ENCODE data around the gene NDUFV1. TPM values are rescaled to one million over a fixed set of nuclear protein-coding genes. Genes with fewer than 3 reads are reported as not detected.
A peak's percentile ranks its signal among the peaks of the same experiment; 100 is the strongest.

NDUFV1 gene
- total RNA-seq, 1 experiment from 2014 or later = 321 TPM

DNA sequence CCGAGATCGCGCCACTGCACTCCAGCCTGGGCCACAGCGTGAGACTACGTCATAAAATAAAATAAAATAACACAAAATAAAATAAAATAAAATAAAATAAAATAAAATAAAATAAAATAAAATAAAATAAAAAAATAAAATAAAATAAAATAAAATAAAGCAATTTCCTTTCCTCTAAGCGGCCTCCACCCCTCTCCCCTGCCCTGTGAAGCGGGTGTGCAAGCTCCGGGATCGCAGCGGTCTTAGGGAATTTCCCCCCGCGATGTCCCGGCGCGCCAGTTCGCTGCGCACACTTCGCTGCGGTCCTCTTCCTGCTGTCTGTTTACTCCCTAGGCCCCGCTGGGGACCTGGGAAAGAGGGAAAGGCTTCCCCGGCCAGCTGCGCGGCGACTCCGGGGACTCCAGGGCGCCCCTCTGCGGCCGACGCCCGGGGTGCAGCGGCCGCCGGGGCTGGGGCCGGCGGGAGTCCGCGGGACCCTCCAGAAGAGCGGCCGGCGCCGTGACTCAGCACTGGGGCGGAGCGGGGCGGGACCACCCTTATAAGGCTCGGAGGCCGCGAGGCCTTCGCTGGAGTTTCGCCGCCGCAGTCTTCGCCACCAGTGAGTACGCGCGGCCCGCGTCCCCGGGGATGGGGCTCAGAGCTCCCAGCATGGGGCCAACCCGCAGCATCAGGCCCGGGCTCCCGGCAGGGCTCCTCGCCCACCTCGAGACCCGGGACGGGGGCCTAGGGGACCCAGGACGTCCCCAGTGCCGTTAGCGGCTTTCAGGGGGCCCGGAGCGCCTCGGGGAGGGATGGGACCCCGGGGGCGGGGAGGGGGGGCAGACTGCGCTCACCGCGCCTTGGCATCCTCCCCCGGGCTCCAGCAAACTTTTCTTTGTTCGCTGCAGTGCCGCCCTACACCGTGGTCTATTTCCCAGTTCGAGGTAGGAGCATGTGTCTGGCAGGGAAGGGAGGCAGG is 23.2 kb upstream of the NDUFV1 start, which contains the start of gene GSTP1:
Gene GSTP1, plus strand, starts transcription at position 566 of the 958 bp plus-strand sequence. Its CDS starts 32 bp downstream, at position 598.
- POLR2A ChIA-PET (ENCODE audit: unreplicated experiment) = interaction anchor here (0.6 to 0.7 kb wide), 6 partner anchors 19 to 1863 kb away, joined by 3 to 7 read pairs (median 3); partner anchors contain the start of gene RNASEH2C
- Histone ChIP-seq H3K4me3 (peak within 1 kb of the TSS; percentile 82), H3K27me3 (ENCODE audit: insufficient read depth, low read depth) (no peaks in the 10 kb centered on the region), H3K27ac (peak within 1 kb of the TSS; percentile 69), H4K20me1 (ENCODE audit: insufficient read depth) (peaks cover 37% of the 10 kb centered on the region), H3K79me2 (ENCODE audit: low read depth) (peaks cover 26% of the 10 kb centered on the region), H3F3A (ENCODE audit: insufficient read depth, low read depth) (peaks cover 81% of the 10 kb centered on the region), H3K9me3 (ENCODE audit: insufficient read depth, low read depth) (no peaks in the 10 kb centered on the region), H3K9me2 (ENCODE audit: insufficient read depth) (no peaks in the 10 kb centered on the region), H3K4me2 (peak within 1 kb of the TSS; percentile 94), H2AFZ (peak within 1 kb of the TSS; percentile 71), H3K36me3 (ENCODE audit: low read depth) (peaks cover 33% of the 10 kb centered on the region), H3K4me1 (replicated peaks; ENCODE audit: insufficient read depth) (peaks cover 52% of the 10 kb centered on the region)
- TF ChIP-seq EZH2 (IDR thresholded peaks at IDR 0.05; ENCODE audit: low read depth) = no peak
- TF ChIP-seq, protein P1, sequence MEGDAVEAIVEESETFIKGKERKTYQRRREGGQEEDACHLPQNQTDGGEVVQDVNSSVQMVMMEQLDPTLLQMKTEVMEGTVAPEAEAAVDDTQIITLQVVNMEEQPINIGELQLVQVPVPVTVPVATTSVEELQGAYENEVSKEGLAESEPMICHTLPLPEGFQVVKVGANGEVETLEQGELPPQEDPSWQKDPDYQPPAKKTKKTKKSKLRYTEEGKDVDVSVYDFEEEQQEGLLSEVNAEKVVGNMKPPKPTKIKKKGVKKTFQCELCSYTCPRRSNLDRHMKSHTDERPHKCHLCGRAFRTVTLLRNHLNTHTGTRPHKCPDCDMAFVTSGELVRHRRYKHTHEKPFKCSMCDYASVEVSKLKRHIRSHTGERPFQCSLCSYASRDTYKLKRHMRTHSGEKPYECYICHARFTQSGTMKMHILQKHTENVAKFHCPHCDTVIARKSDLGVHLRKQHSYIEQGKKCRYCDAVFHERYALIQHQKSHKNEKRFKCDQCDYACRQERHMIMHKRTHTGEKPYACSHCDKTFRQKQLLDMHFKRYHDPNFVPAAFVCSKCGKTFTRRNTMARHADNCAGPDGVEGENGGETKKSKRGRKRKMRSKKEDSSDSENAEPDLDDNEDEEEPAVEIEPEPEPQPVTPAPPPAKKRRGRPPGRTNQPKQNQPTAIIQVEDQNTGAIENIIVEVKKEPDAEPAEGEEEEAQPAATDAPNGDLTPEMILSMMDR (conservative IDR thresholded peaks at IDR 0.05) = peak; percentile 78
- no TSS peak for BruUV-seq (replicated peaks)
- CTCF ChIA-PET = interaction anchor here (0.6 to 1.9 kb wide), 3 partner anchors 11 to 232 kb away, joined by 3 to 7 read pairs (median 6); no protein-coding TSS in a partner anchor
- peak; percentile 75 to 94 for DNase-seq
- intact Hi-C loops (cut with micrococcal nuclease; ENCODE audit: unreplicated experiment) = loop anchor here (1.0 to 5.0 kb wide), 6 partner anchors 23 to 341 kb away; partner anchors contain the start of genes CDK2AP2, NDUFV1, POLD4 and TMEM134

DNA sequence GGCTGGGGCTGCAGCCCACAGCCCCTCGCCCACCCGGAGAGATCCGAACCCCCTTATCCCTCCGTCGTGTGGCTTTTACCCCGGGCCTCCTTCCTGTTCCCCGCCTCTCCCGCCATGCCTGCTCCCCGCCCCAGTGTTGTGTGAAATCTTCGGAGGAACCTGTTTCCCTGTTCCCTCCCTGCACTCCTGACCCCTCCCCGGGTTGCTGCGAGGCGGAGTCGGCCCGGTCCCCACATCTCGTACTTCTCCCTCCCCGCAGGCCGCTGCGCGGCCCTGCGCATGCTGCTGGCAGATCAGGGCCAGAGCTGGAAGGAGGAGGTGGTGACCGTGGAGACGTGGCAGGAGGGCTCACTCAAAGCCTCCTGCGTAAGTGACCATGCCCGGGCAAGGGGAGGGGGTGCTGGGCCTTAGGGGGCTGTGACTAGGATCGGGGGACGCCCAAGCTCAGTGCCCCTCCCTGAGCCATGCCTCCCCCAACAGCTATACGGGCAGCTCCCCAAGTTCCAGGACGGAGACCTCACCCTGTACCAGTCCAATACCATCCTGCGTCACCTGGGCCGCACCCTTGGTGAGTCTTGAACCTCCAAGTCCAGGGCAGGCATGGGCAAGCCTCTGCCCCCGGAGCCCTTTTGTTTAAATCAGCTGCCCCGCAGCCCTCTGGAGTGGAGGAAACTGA is 22.4 kb upstream of the NDUFV1 start:
- Histone ChIP-seq H3K4me2 (peak overlapping the region; percentile 94), H3K9me3 (ENCODE audit: insufficient read depth, low read depth) (no peaks in the 10 kb centered on the region), H3K9me2 (ENCODE audit: insufficient read depth) (no peaks in the 10 kb centered on the region), H3F3A (ENCODE audit: insufficient read depth, low read depth) (peaks cover 83% of the 10 kb centered on the region), H3K27ac (peak overlapping the region; percentile 69), H3K4me3 (peak overlapping the region; percentile 82), H4K20me1 (ENCODE audit: insufficient read depth) (peaks cover 37% of the 10 kb centered on the region), H3K79me2 (ENCODE audit: low read depth) (peaks cover 26% of the 10 kb centered on the region), H2AFZ (peak overlapping the region; percentile 71; the same call in 1 of the 2 replicates), H3K27me3 (ENCODE audit: insufficient read depth, low read depth) (no peaks in the 10 kb centered on the region), H3K36me3 (ENCODE audit: low read depth) (peaks cover 33% of the 10 kb centered on the region), H3K4me1 (replicated peaks; ENCODE audit: insufficient read depth) (peaks cover 47% of the 10 kb centered on the region)
- intact Hi-C loops (cut with micrococcal nuclease; ENCODE audit: unreplicated experiment) = loop anchor here (1.0 to 5.0 kb wide), 3 partner anchors 22 to 342 kb away; partner anchors contain the start of genes NDUFV1 and TMEM134
- POLR2A ChIA-PET (ENCODE audit: unreplicated experiment) = interaction anchor here (0.6 to 0.7 kb wide), 4 partner anchors 18 to 1815 kb away, joined by 3 to 5 read pairs (median 3); no protein-coding TSS in a partner anchor
- DNase-seq = peak; percentile 68 to 81
- CTCF ChIA-PET = interaction anchor here (0.6 kb wide), 2 partner anchors 49 to 253 kb away, joined by 6 to 7 read pairs; no protein-coding TSS in a partner anchor
- TF ChIP-seq EZH2 (IDR thresholded peaks at IDR 0.05; ENCODE audit: low read depth) = no peak
- TF ChIP-seq, protein P1 (conservative IDR thresholded peaks at IDR 0.05) = no peak
- TSS peak; percentile 60 for BruUV-seq (replicated peaks)

All from PC-9 (cell line).